HG02943 (cell line): ENCODE data around the gene NPC2.

Experiments used
- ATAC-seq: cut with Tn5 transposase; IDR thresholded peaks from one replicate; pipeline ENCODE4 v1.9.1; 2021; ENCODE audit warnings: mild to moderate bottlenecking, low read depth, moderate library complexity; ENCODE audit not compliant: unreplicated experiment

NPC2 gene

DNA sequence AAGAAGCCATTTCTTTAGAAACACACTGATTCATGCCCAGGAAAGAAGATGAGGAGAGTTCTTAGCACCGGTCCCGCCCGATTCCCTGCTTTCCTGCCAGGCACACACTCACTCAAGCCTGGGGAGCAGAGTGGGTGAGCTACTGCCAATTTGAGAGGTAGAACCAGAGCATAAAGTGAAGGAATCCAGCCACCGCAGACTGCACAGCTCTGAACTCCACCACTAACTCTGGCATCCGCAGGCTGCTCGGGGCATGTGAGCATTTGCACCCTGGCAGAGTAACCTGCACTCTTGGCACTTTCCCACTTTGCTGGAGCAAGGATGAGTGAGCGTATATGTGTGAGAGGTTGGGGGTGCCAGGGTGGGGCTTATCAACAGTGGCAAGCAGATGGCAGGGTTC lies 63.1 kb downstream of the NPC2 start:
- ATAC-seq = no peak
